K562 (cell line): Measurements from ENCODE around the gene RASSF1. TPM values are rescaled to one million over a fixed set of nuclear protein-coding genes. Genes with fewer than 3 reads are reported as not detected.

Experiments used
- DMBX1 ChIP-seq: fragments of 250-450 bp; sonication (Bioruptor Pico); IDR thresholded peaks from 2 replicates; pipeline ENCODE4 v1.8.0; 2022; ENCODE audit warnings: inconsistent platforms, mild to moderate bottlenecking, moderate library complexity, borderline replicate concordance
- EP400 ChIP-seq: fragments of 450-650 bp; IDR thresholded peaks from 2 replicates; pipeline ENCODE4 v1.6.1; 2017; ENCODE audit warnings: antibody characterized with exemption, mild to moderate bottlenecking, moderate library complexity
- FOXP1 ChIP-seq: sonication (generic); formaldehyde crosslinking; IDR thresholded peaks from 2 replicates; pipeline ENCODE4 v1.8.0; 2022; ENCODE audit warnings: mild to moderate bottlenecking, missing genetic modification reagents
- GTF2F1 ChIP-seq: IDR thresholded peaks from 2 replicates; pipeline ENCODE4 v1.6.1; 2011; ENCODE audit warnings: low read depth, low read length, improper control_type of control experiment
- HEY1 ChIP-seq: fragments of 250-450 bp; sonication (Bioruptor Pico); IDR thresholded peaks from 2 replicates; pipeline ENCODE4 v1.5.0; 2020; ENCODE audit warnings: mild to moderate bottlenecking, moderate library complexity, borderline replicate concordance
- HMGN3 ChIP-seq: IDR thresholded peaks from 2 replicates; pipeline ENCODE4 v1.6.1; 2011; ENCODE audit warnings: borderline replicate concordance, low read depth, mild to moderate bottlenecking, mixed read lengths, low read length; ENCODE audit not compliant: insufficient read length; ENCODE audit errors: extremely low read depth
- KAT7 ChIP-seq: sonication (generic); formaldehyde crosslinking; IDR thresholded peaks from 2 replicates; pipeline ENCODE4 v1.8.0; 2022; ENCODE audit warnings: missing genetic modification reagents, mild to moderate bottlenecking, borderline replicate concordance
- MAZ ChIP-seq, 2 experiments: fragments of 450-650 bp in 1 of 2; sonication (generic) in 1 of 2; formaldehyde crosslinking; IDR thresholded peaks in 1 of 2; conservative IDR thresholded peaks in 1 of 2; 2 replicates each; pipeline versions ENCODE4 v1.4.0 to v1.5.0; 2020; ENCODE audit warnings: mild to moderate bottlenecking in 1 of 2, missing genetic modification reagents in 1 of 2
- PCBP1 ChIP-seq: fragments of 200-400 bp; formaldehyde crosslinking; IDR thresholded peaks from 2 replicates; pipeline ENCODE4 v1.6.1; 2018; ENCODE audit warnings: mild to moderate bottlenecking, low read depth, low read length; ENCODE audit not compliant: poor library complexity, severe bottlenecking
- SAP30 ChIP-seq: fragments of 200-600 bp; sonication (generic); IDR thresholded peaks from 2 replicates; pipeline ENCODE4 v1.6.1; 2012; ENCODE audit warnings: borderline replicate concordance, low read depth, mild to moderate bottlenecking, moderate library complexity, low read length, control low read depth, inconsistent platforms; ENCODE audit not compliant: insufficient read depth, poor library complexity, severe bottlenecking
- SMARCA4 ChIP-seq: fragments of 450-650 bp; IDR thresholded peaks from 2 replicates; pipeline ENCODE4 v1.6.1; 2016
- SOX6 ChIP-seq: fragments of 450-650 bp; IDR thresholded peaks from 2 replicates; pipeline ENCODE4 v1.6.1; 2014; ENCODE audit warnings: mild to moderate bottlenecking
- polyA plus RNA-seq, 8 experiments: library from polyadenylated mRNA; depleted of rRNA in 4 of 8; stranded (reverse) in 5 of 8; unstranded in 3 of 8; fragments of >200 nt; fragmentation: Nextera tagmentation in 2 of 8; fragmentation: Illumina TruSeq in 1 of 8; extraction: Ambion mirVana in 2 of 8; extraction: Trizol in 1 of 8; gene quantifications; 2 replicates each; pipeline versions ENCODE4 v1.2.1 to v1.2.3, GENCODE V29; 2011 to 2014; ENCODE audit warnings: inconsistent platforms in 1 of 8, missing spikeins in 1 of 8
- total RNA-seq, 7 experiments: library from RNA; depleted of rRNA in 6 of 7; stranded (reverse); fragments of >200 nt in 6 of 7; fragmentation: Illumina TruSeq in 2 of 7; extraction: Trizol in 2 of 7; gene quantifications; 2 replicates each; pipeline versions ENCODE4 v1.2.1 to v1.2.3, GENCODE V29; 2011 to 2021; ENCODE audit warnings: low replicate concordance in 1 of 7
- TF ChIP-seq, protein P1 (sequence below): fragments of 250-450 bp; sonication (Bioruptor Pico); IDR thresholded peaks from 2 replicates; pipeline ENCODE4 v1.9.0; 2021; ENCODE audit warnings: mild to moderate bottlenecking, inconsistent platforms
- TF ChIP-seq, protein P2 (sequence below): fragments of 250-450 bp; sonication (Bioruptor Pico); IDR thresholded peaks from 2 replicates; pipeline ENCODE4 v1.4.0; 2020; ENCODE audit warnings: mild to moderate bottlenecking
- TF ChIP-seq, protein P3 (sequence below), 2 experiments: IDR thresholded peaks; 2 replicates each; pipeline ENCODE4 v1.6.1; 2011; ENCODE audit warnings: borderline replicate concordance in 1 of 2, control low read depth in 1 of 2, low read depth in 1 of 2, low read length in 1 of 2, mild to moderate bottlenecking in 1 of 2, mixed read lengths in 1 of 2, moderate library complexity in 1 of 2; ENCODE audit not compliant: insufficient read depth in 1 of 2, insufficient read length in 1 of 2, poor library complexity in 1 of 2, severe bottlenecking in 1 of 2; ENCODE audit errors: extremely low read depth in 1 of 2
- TF ChIP-seq, protein P4 (sequence below): sonication (generic); formaldehyde crosslinking; IDR thresholded peaks from 2 replicates; pipeline ENCODE4 v1.8.0; 2022; ENCODE audit warnings: missing genetic modification reagents, mild to moderate bottlenecking, moderate library complexity, borderline replicate concordance
- TF ChIP-seq, protein P5 (sequence below): IDR thresholded peaks from 2 replicates; pipeline ENCODE4 v1.6.1; 2016; ENCODE audit warnings: missing genetic modification characterization, missing compliant biosample characterization

The RASSF1 gene
- total and polyA plus RNA-seq, 9 of the 15 experiments (the other 6 are each of a cell fraction or from before 2014, with no cell fraction given): 3.6 to 57.1 (median 24.6) TPM

DNA sequence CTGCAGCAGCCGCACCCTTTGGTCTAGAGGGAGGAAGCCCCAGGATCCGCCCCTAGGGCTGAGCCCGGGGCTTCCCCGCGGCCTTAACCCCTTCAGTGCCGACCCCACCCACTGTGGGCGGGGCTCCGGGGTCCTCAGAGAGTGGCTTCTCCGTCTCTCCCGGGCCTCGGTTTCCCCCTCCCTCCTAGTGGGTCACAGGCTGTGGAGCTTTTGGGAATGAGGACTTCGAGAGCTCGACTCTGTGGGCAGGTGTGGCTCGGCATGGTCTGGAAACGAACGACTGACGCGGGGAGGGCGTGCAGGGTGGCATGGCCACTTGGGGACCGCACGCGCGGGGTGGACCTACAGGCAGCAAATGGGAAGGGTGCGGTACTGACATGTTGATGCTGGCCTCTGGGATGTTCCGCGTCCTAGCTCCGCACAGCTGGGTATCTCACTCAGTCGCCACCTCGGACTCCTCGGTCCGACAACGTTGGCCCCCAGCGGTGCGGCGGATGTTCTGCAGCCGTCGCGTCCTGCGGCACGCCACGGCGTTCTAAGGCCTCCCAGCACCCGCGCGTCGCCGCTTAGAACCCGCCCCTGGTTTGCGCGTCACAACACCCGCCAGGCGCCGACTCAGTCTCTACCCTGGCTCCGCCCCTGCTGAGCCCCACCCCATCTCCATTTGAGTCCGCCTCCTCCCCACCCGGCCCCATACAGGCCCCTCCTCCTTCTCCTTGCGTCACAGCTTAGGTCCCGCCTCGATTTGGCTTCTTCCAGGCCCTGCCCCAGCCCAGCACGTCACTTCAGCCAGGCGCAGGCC is 41.6 kb downstream of the RASSF1 start, which contains the start of the genes HYAL3 and NAA80 (continued):
- 0 out of 2 replicates have a peak, but pooled peaks have one; percentile 12 for TF ChIP-seq SOX6
- TF ChIP-seq HMGN3: peak; percentile 58
- TF ChIP-seq DMBX1 (CRISPR knock-in tag): no peak
- TF ChIP-seq SAP30: peak; percentile 88
- TF ChIP-seq HEY1 (CRISPR knock-in tag): no peak
- TF ChIP-seq PCBP1: peak; percentile 48
- TF ChIP-seq, protein P1, sequence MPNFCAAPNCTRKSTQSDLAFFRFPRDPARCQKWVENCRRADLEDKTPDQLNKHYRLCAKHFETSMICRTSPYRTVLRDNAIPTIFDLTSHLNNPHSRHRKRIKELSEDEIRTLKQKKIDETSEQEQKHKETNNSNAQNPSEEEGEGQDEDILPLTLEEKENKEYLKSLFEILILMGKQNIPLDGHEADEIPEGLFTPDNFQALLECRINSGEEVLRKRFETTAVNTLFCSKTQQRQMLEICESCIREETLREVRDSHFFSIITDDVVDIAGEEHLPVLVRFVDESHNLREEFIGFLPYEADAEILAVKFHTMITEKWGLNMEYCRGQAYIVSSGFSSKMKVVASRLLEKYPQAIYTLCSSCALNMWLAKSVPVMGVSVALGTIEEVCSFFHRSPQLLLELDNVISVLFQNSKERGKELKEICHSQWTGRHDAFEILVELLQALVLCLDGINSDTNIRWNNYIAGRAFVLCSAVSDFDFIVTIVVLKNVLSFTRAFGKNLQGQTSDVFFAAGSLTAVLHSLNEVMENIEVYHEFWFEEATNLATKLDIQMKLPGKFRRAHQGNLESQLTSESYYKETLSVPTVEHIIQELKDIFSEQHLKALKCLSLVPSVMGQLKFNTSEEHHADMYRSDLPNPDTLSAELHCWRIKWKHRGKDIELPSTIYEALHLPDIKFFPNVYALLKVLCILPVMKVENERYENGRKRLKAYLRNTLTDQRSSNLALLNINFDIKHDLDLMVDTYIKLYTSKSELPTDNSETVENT (CRISPR knock-in tag): peak; percentile 53; the same call in 1 of the 2 replicates
- TF ChIP-seq, protein P2, sequence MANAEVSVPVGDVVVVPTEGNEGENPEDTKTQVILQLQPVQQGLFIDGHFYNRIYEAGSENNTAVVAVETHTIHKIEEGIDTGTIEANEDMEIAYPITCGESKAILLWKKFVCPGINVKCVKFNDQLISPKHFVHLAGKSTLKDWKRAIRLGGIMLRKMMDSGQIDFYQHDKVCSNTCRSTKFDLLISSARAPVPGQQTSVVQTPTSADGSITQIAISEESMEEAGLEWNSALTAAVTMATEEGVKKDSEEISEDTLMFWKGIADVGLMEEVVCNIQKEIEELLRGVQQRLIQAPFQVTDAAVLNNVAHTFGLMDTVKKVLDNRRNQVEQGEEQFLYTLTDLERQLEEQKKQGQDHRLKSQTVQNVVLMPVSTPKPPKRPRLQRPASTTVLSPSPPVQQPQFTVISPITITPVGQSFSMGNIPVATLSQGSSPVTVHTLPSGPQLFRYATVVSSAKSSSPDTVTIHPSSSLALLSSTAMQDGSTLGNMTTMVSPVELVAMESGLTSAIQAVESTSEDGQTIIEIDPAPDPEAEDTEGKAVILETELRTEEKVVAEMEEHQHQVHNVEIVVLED (CRISPR knock-in tag): peak; percentile 86
- no peak for TF ChIP-seq SMARCA4
- peak in 1 of 2 experiments; percentile 46; a peak in 3 of 4 replicates for TF ChIP-seq MAZ (CRISPR knock-in tag; conservative IDR thresholded peaks at IDR 0.05 in 1 of 2, IDR thresholded peaks at IDR 0.05 in 1 of 2)
- TF ChIP-seq GTF2F1: no peak
- TF ChIP-seq, protein P3, sequence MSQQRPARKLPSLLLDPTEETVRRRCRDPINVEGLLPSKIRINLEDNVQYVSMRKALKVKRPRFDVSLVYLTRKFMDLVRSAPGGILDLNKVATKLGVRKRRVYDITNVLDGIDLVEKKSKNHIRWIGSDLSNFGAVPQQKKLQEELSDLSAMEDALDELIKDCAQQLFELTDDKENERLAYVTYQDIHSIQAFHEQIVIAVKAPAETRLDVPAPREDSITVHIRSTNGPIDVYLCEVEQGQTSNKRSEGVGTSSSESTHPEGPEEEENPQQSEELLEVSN (IDR thresholded peaks at IDR 0.05; ENCODE audit: borderline replicate concordance in 1 of 2, extremely low read depth in 1 of 2, insufficient read depth in 1 of 2, insufficient read length in 1 of 2, low read depth in 1 of 2, low read length in 1 of 2, poor library complexity in 1 of 2, severe bottlenecking in 1 of 2): peak in 1 of 2 experiments; percentile 26
- TF ChIP-seq, protein P4, sequence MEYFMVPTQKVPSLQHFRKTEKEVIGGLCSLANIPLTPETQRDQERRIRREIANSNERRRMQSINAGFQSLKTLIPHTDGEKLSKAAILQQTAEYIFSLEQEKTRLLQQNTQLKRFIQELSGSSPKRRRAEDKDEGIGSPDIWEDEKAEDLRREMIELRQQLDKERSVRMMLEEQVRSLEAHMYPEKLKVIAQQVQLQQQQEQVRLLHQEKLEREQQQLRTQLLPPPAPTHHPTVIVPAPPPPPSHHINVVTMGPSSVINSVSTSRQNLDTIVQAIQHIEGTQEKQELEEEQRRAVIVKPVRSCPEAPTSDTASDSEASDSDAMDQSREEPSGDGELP: peak; percentile 92
- TF ChIP-seq, protein P5, sequence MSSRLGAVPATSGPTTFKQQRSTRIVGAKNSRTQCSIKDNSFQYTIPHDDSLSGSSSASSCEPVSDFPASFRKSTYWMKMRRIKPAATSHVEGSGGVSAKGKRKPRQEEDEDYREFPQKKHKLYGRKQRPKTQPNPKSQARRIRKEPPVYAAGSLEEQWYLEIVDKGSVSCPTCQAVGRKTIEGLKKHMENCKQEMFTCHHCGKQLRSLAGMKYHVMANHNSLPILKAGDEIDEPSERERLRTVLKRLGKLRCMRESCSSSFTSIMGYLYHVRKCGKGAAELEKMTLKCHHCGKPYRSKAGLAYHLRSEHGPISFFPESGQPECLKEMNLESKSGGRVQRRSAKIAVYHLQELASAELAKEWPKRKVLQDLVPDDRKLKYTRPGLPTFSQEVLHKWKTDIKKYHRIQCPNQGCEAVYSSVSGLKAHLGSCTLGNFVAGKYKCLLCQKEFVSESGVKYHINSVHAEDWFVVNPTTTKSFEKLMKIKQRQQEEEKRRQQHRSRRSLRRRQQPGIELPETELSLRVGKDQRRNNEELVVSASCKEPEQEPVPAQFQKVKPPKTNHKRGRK: no peak
- TF ChIP-seq EP400: peak; percentile 69; the same call in 1 of the 2 replicates
- TF ChIP-seq FOXP1 (CRISPR knock-in tag): 0 out of 2 replicates have a peak, but pooled peaks have one; percentile 42
- TF ChIP-seq KAT7 (CRISPR knock-in tag): 0 out of 2 replicates have a peak, but pooled peaks have one; percentile 30
